HepG2 (cell line): ENCODE results near the gene ARL4D. TPM values are rescaled to one million over a fixed set of nuclear protein-coding genes. Genes with fewer than 3 reads are reported as not detected.

Experiments
- ARID3A ChIP-seq: IDR thresholded peaks from 2 replicates; pipeline ENCODE4 v1.6.1; 2012; ENCODE audit warnings: low read depth, low read length, improper control_type of control experiment
- CEBPZ ChIP-seq: IDR thresholded peaks from 2 replicates; pipeline ENCODE4 v1.6.1; 2012; ENCODE audit warnings: low read length, improper control_type of control experiment
- DZIP1 ChIP-seq: sonication (generic); formaldehyde crosslinking; IDR thresholded peaks from 2 replicates; pipeline ENCODE4 v1.5.0; 2020; ENCODE audit warnings: mild to moderate bottlenecking, missing genetic modification reagents
- FOXP4 ChIP-seq: sonication (generic); formaldehyde crosslinking; IDR thresholded peaks from 2 replicates; pipeline ENCODE4 v1.4.0; 2020; ENCODE audit warnings: missing genetic modification reagents
- HNRNPLL ChIP-seq: fragments of 200-400 bp; formaldehyde crosslinking; IDR thresholded peaks from 2 replicates; pipeline ENCODE4 v1.6.1; 2017; ENCODE audit warnings: mild to moderate bottlenecking, low read depth, low read length; ENCODE audit not compliant: poor library complexity, severe bottlenecking
- RARG ChIP-seq: sonication (generic); formaldehyde crosslinking; IDR thresholded peaks from 2 replicates; pipeline ENCODE4 v1.4.0; 2020; ENCODE audit warnings: low read depth, mild to moderate bottlenecking, missing genetic modification reagents
- RFXANK ChIP-seq: IDR thresholded peaks from 2 replicates; pipeline ENCODE4 v1.6.1; 2016
- TEAD2 ChIP-seq: sonication (generic); formaldehyde crosslinking; IDR thresholded peaks from 2 replicates; pipeline ENCODE4 v1.9.0; 2021; ENCODE audit warnings: missing genetic modification reagents
- TFDP2 ChIP-seq: sonication (generic); formaldehyde crosslinking; IDR thresholded peaks from 2 replicates; pipeline ENCODE4 v1.4.0; 2020; ENCODE audit warnings: missing genetic modification reagents
- THAP11 ChIP-seq: IDR thresholded peaks from 2 replicates; pipeline ENCODE4 v1.6.1; 2016; ENCODE audit warnings: missing biosample characterization, missing genetic modification reagents
- XBP1 ChIP-seq: sonication (generic); formaldehyde crosslinking; IDR thresholded peaks from 2 replicates; pipeline ENCODE4 v1.5.0; 2020; ENCODE audit warnings: missing genetic modification reagents
- ZFP37 ChIP-seq: sonication (generic); formaldehyde crosslinking; IDR thresholded peaks from 2 replicates; pipeline ENCODE4 v1.4.0; 2020; ENCODE audit warnings: missing genetic modification reagents, borderline replicate concordance
- ZNF772 ChIP-seq: sonication (generic); formaldehyde crosslinking; IDR thresholded peaks from 2 replicates; pipeline ENCODE4 v1.5.0; 2020; ENCODE audit warnings: mild to moderate bottlenecking, missing genetic modification reagents
- polyA plus RNA-seq, 8 experiments: library from polyadenylated mRNA; depleted of rRNA in 3 of 8; stranded (reverse) in 7 of 8; unstranded in 1 of 8; fragments of >200 nt; fragmentation: Illumina TruSeq in 4 of 8; extraction: Trizol in 4 of 8; gene quantifications; 2 replicates each; pipeline versions ENCODE4 v1.2.1 to v1.2.3, GENCODE V29; 2011 to 2016; ENCODE audit warnings: low read depth in 4 of 8, missing spikeins in 1 of 8, mixed read lengths in 1 of 8; ENCODE audit not compliant: insufficient read depth in 1 of 8
- total RNA-seq, 5 experiments: library from RNA; depleted of rRNA; stranded (reverse); fragments of >200 nt; fragmentation: Illumina TruSeq; extraction: Trizol; gene quantifications; 2 replicates each; pipeline ENCODE4 v1.2.3, GENCODE V29; 2016; ENCODE audit warnings: low read depth in 1 of 5

Gene ARL4D
- total and polyA plus RNA-seq, 2 of the 13 experiments (the other 11 are each of a cell fraction or from before 2014, with no cell fraction given), result 9.0 to 25.9 TPM

- TF ChIP-seq RARG (CRISPR knock-in tag), result 0 out of 2 replicates have a peak, but pooled peaks have one; percentile 74
- no peak for TF ChIP-seq ARID3A
- TF ChIP-seq DZIP1, result no peak
- no peak for TF ChIP-seq XBP1
- peak; percentile 62; the same call in 1 of the 2 replicates for TF ChIP-seq THAP11 (CRISPR knock-in tag)
- TF ChIP-seq TEAD2 (CRISPR knock-in tag), result no peak
- TF ChIP-seq RFXANK (CRISPR knock-in tag), result peak; percentile 72; the same call in 1 of the 2 replicates
- peak; percentile 86 for TF ChIP-seq TFDP2
- peak; percentile 71 for TF ChIP-seq FOXP4
- no peak for TF ChIP-seq CEBPZ
- TF ChIP-seq ZFP37 (CRISPR knock-in tag), result no peak
- TF ChIP-seq ZNF772, result peak; percentile 93
- peak; percentile 83 for TF ChIP-seq HNRNPLL
Measured at GRCh38 chr17:43398724-43399595, at the start of gene ARL4D (continued).
